HG02763 (cell line): ENCODE measurements around the gene SPECC1L.
"Not testable (repeated sequence)": the region's sequence is repeated elsewhere in the genome, so short reads cannot be mapped to it uniquely, and the experiment has no call there.

Experiments
- ATAC-seq: cut with Tn5 transposase; IDR thresholded peaks from one replicate; pipeline ENCODE4 v1.9.1; 2021; ENCODE audit warnings: mild to moderate bottlenecking, moderate library complexity; ENCODE audit not compliant: unreplicated experiment

The SPECC1L gene

GRCh38 chr22:24247011-24247507, 23.6 kb upstream of the SPECC1L start:
- no peak for ATAC-seq

- ATAC-seq = no peak
These were observed 22.9 kb upstream of the SPECC1L start for GRCh38 chr22:24247564-24248344.

DNA sequence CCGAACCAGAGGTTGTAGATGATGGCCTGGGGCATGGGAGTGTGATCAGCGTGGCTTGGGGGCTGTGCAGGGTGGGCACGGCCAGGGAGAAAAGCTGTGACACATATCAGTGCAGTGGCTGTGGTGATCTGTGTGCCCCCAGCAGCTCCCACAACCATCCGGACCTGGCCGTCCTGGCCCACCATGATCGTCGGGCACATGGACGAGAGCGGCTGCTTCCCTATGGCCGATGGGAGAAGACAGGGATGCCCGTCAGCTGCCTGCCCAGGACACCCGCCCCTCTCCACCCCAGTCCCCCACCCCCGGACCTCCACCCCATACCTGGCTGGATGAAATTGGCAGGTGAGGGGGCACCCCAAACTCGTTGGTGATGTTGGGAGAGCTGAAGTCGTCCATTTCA, 22.0 kb upstream of the SPECC1L start:
- not testable (repeated sequence) for ATAC-seq

GRCh38 chr22:24249413-24249812, 21.2 kb upstream of the SPECC1L start:
- ATAC-seq = not testable (repeated sequence)

- ATAC-seq = not testable (repeated sequence)
These were observed 19.3 kb upstream of the SPECC1L start for GRCh38 chr22:24251286-24251685.

DNA sequence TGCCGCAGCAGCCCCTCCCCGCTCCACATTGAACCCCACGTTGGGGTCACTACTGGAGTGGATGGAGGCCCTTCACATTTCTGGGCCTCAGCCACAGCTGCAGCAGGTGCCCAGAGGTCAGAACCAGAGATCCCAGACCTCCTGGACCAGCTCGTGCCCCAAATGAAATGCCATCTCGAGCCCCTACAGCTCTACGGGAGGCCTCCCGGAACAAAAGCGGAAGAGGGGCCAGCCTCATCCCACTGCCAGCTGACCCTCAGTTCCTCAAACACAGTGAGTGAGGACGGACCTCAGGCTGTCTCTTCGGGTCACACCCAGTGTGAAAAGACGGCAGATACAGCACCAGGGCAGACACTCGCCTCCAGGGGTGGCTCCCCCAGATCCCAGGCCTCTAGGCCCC, 17.5 kb upstream of the SPECC1L start:
- ATAC-seq = not testable (repeated sequence)

- not testable (repeated sequence) for ATAC-seq
These were observed 14.5 kb upstream of the SPECC1L start for GRCh38 chr22:24256136-24256535.

GRCh38 chr22:24256736-24257135, 13.9 kb upstream of the SPECC1L start:
- not testable (repeated sequence) for ATAC-seq

DNA sequence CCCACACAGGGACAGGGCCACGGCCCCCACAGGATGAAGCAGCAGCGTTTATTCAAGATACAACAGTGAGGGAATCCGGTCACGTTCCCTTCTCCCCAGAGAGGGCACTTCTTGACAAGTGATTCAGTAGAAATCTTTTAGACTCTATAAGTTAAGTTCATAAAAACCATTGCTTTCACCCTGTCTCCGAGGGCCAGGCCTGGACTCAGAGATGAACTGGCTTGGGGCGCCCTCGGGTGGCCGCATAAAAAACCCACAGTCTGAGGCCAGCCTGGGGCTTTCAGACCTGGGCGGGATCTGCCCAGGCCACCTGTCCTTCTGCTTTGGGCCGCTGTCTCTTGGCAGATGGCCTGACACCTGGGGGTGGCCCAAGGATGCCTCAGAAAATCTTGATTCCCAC, 11.2 kb upstream of the SPECC1L start:
- ATAC-seq = not testable (repeated sequence)

DNA sequence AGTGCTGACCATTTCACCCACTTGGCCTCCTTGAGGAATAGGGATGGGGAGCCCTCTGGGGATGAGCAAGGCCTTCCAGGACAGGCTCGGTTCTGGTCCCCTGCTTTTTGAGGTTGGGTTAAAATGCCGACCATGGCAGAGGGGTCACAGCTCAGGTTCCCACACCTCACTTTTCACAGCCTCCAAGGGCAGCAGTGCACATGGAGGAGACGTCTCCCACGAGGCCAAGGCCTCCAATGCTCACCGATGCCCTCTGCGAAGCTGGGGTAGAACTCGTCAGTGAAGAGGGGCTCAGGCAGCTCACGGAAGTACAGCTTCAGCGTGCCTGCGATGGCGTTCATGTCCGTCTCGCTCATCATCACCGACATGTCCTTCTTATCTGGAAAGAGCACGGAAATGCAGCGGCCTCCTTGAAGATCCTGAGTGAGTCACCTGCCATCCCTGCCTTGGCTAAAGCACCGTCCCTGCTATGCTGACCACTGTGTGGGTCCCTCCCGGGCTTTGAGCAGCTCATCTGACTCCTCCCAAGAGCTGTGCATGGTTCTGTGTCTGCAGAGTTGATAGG, 8.4 kb upstream of the SPECC1L start:
- ATAC-seq = not testable (repeated sequence)

DNA sequence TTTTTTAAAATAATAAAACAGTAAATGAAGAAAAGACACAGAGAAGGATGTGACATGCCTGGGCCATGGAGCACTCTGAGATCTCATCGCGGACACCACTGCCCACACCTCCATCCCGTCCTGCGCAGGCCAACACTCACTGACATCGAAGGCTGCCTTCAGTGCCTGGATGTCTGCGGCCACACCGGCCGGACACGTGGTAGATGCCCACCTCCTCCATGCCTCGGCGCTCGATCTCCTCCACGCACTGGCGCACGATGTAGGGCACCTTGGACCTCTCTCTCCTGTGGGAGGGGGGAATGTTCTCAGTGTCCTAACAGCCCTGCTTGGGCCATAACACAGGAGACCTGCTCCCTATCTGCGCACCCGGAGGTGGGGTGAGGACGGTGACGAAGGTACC, 7.2 kb upstream of the SPECC1L start:
- not testable (repeated sequence) for ATAC-seq

GRCh38 chr22:24264329-24264896, 6.2 kb upstream of the SPECC1L start:
- ATAC-seq = not testable (repeated sequence)

GRCh38 chr22:24265734-24266133, 4.9 kb upstream of the SPECC1L start:
- ATAC-seq = no peak

DNA sequence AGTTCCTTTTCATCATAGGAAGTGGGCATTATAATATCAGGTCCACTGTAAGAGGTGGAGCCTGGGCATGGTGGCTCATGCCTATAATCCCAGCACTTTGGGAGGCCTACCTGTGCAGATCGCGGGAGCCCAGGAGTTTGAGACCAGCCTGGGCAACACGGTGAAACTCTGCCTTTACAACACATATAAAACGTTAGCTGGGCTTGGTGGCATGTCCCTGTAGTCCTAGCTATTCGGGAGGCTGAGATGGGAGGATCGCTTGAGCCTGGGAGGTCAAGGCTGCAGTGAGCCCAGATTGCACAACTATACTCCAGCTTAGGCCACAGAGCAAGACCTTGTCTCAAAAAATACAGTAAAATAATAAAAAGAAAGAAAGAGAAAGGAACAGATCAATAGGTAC, 4.1 kb upstream of the SPECC1L start:
- ATAC-seq = not testable (repeated sequence)

GRCh38 chr22:24271386-24271854, 789 bp downstream of the SPECC1L start:
- ATAC-seq = no peak

- not testable (repeated sequence) for ATAC-seq
These were observed 2.4 kb downstream of the SPECC1L start for GRCh38 chr22:24273031-24273430.

- not testable (repeated sequence) for ATAC-seq
These were observed 3.3 kb downstream of the SPECC1L start for GRCh38 chr22:24273906-24274305.

DNA sequence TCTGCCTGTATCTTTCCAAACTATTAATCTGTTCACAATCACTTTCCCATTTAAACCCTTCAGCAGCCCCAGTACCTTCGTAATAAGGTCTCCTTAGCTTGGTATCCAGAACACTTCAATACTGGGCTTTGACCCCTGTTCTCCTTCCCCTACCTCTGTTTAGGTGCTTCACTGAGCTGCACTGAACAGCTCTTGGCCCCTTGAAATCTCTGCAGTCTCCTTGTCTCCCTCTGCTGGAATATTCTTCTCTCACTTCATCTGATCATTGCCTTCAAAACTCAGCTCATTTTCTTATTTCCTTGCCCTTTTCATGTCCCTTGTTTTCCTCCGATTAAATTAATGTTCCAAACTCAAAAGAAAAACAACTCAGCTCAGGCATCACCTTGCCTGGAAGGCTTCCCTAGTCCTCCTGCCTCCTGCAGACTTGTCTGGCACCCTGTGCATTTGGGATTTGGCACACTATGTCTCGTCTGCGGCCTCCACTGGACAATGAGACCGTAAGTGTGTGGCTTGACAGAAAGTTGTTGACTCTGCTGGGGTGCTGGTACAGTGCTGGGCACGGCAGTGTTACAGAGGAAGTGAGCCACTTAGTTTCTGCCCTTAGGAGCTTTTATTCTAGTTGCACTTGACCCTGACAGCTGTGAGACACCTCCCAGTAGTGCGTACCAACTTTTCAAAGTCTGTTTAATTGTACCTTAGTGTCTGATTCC, 4.2 kb downstream of the SPECC1L start:
- not testable (repeated sequence) for ATAC-seq

DNA sequence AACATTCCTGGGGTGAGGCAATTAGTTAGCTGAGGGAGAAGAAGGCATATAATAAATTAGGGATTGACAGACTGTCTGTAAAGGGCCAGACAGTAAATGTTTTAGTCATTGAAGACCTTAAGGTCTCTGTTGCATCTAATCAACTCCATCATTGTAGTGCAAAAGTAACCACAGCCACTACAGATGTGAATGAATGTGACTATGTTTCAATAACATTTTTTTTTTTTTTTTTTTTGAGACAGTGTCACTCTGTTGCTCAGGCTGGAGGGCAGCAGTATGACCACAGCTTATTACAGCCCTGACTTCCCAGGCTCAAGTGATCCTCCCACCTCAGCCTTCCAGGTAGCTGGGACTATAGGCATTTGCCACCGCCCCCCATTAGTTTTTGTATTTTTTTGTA, 9.7 kb downstream of the SPECC1L start:
- not testable (repeated sequence) for ATAC-seq

- no peak for ATAC-seq
These were observed 11.8 kb downstream of the SPECC1L start for GRCh38 chr22:24282401-24282800.

GRCh38 chr22:24284747-24285203, 14.1 kb downstream of the SPECC1L start:
- ATAC-seq = no peak
